H1 (cell line): ENCODE results near the gene MTHFS. TPM values are rescaled to one million over a fixed set of nuclear protein-coding genes. Genes with fewer than 3 reads are reported as not detected.

Source experiments
- CTCF ChIA-PET: fragments of 300-600 bp; sonication (Branson Sonifier 250); formaldehyde crosslinking; loops from one replicate; lab custom pipeline; 2021; ENCODE audit not compliant: partially characterized antibody; lab: Charles Lee
- POLR2A ChIA-PET: fragments of 300-600 bp; sonication (Branson Sonifier 250); formaldehyde crosslinking; loops from one replicate; lab custom pipeline; 2021; ENCODE audit warnings: inconsistent platforms; ENCODE audit not compliant: partially characterized antibody; lab: Charles Lee
- DNase-seq, 2 experiments: peaks; one replicate each; pipeline versions ENCODE4 v3.0.0 to v3.0.0-alpha.2; 2010 to 2022; ENCODE audit warnings: low spot score in 2 of 2, low read depth in 1 of 2, mixed read lengths in 1 of 2
- FAIRE-seq: peaks from 2 replicates; lab custom pipeline; 2011; peaks lifted over from hg19 to GRCh38; lab: Jason Lieb, UNC
- H2AFZ ChIP-seq: 2 replicates; pipeline ENCODE4 v1.8.1; 2012; ENCODE audit warnings: low read length, inconsistent platforms
- H2AK5ac ChIP-seq: 2 replicates; pipeline ENCODE4 v1.6.1; 2013; ENCODE audit warnings: low read depth, low read length
- H2BK120ac ChIP-seq: replicated peaks from 2 replicates; pipeline ENCODE3; 2013; ENCODE audit warnings: low read depth, low read length, inconsistent platforms
- H2BK12ac ChIP-seq: 2 replicates; pipeline ENCODE4 v1.6.1; 2013; ENCODE audit warnings: low read depth, low read length
- H2BK15ac ChIP-seq: 2 replicates; pipeline ENCODE4 v1.6.1; 2013; ENCODE audit warnings: low read length
- H2BK20ac ChIP-seq: 2 replicates; pipeline ENCODE4 v1.6.1; 2013; ENCODE audit warnings: low read length
- H2BK5ac ChIP-seq: 2 replicates; pipeline ENCODE4 v1.6.1; 2013; ENCODE audit warnings: low read depth, low read length
- H3K14ac ChIP-seq: 2 replicates; pipeline ENCODE4 v1.6.1; 2013; ENCODE audit warnings: inconsistent platforms; ENCODE audit not compliant: insufficient read length
- H3K18ac ChIP-seq: 2 replicates; pipeline ENCODE4 v1.6.1; 2013; ENCODE audit warnings: low read length; ENCODE audit errors: extremely low read depth
- H3K23ac ChIP-seq: 2 replicates; pipeline ENCODE4 v1.6.1; 2013; ENCODE audit warnings: inconsistent platforms; ENCODE audit not compliant: insufficient read length
- H3K23me2 ChIP-seq: 2 replicates; pipeline ENCODE4 v1.6.1; 2013; ENCODE audit warnings: low read depth, low read length
- H3K27ac ChIP-seq: 2 replicates; pipeline ENCODE4 v1.6.1; 2011; ENCODE audit warnings: low read depth, low read length, inconsistent platforms
- H3K27me3 ChIP-seq, 4 experiments: replicated peaks in 1 of 4; 1 replicate in 1 of 4; 2 replicates in 3 of 4; pipeline versions ENCODE4 v1.6.1 to v1.8.1; 2011 to 2013; ENCODE audit warnings: low read length in 3 of 4, mild to moderate bottlenecking in 3 of 4, inconsistent platforms in 2 of 4, mixed read lengths in 2 of 4, moderate library complexity in 1 of 4; ENCODE audit not compliant: control insufficient read depth in 3 of 4, insufficient read depth in 3 of 4; ENCODE audit errors: extremely low read depth in 1 of 4
- H3K36me3 ChIP-seq, 4 experiments: 2 replicates each; pipeline versions ENCODE4 v1.6.1 to v1.8.1; 2011 to 2013; ENCODE audit warnings: mild to moderate bottlenecking in 4 of 4, low read length in 3 of 4, moderate library complexity in 2 of 4, control low read depth in 1 of 4, inconsistent platforms in 1 of 4; ENCODE audit not compliant: insufficient read depth in 4 of 4, control insufficient read depth in 2 of 4
- H3K4ac ChIP-seq: replicated peaks from 2 replicates; pipeline ENCODE3; 2013; ENCODE audit warnings: low read length, low read depth, mixed read lengths, inconsistent platforms; ENCODE audit not compliant: insufficient read length
- H3K4me1 ChIP-seq, 4 experiments: replicated peaks in 1 of 4; 1 replicate in 1 of 4; 2 replicates in 3 of 4; pipeline versions ENCODE4 v1.6.1 to v1.8.1; 2011 to 2013; ENCODE audit warnings: low read length in 3 of 4, inconsistent platforms in 2 of 4, mixed read lengths in 1 of 4; ENCODE audit not compliant: insufficient read depth in 4 of 4, control insufficient read depth in 3 of 4
- H3K4me2 ChIP-seq, 2 experiments: 2 replicates each; pipeline versions ENCODE4 v1.6.1 to v1.8.1; 2011 to 2013; ENCODE audit warnings: low read depth in 2 of 2, low read length in 2 of 2, control low read depth in 1 of 2, inconsistent platforms in 1 of 2, mild to moderate bottlenecking in 1 of 2; ENCODE audit not compliant: insufficient read depth in 1 of 2
- H3K4me3 ChIP-seq, 4 experiments: fragments of 200-600, 300-600 bp in 1 of 4; sonication (generic), shearing (Covaris generic), sonication (Bioruptor Twin) in 1 of 4; 2 replicates each; pipeline versions ENCODE4 v1.5.1 to v1.8.1; 2011 to 2016; ENCODE audit warnings: low read length in 4 of 4, low read depth in 3 of 4, control low read depth in 2 of 4, inconsistent platforms in 2 of 4, mild to moderate bottlenecking in 2 of 4, mixed read lengths in 1 of 4, moderate library complexity in 1 of 4; ENCODE audit not compliant: insufficient read depth in 2 of 4; ENCODE audit errors: extremely low read depth in 1 of 4
- H3K56ac ChIP-seq: replicated peaks from 2 replicates; pipeline ENCODE3; 2013; ENCODE audit warnings: low read depth, mild to moderate bottlenecking, mixed read lengths, low read length, inconsistent platforms; ENCODE audit not compliant: insufficient read length
- H3K79me1 ChIP-seq: 2 replicates; pipeline ENCODE4 v1.6.1; 2013; ENCODE audit warnings: low read depth, low read length, control low read depth
- H3K79me2 ChIP-seq, 2 experiments: 2 replicates each; pipeline versions ENCODE4 v1.6.1 to v1.8.1; 2012 to 2013; ENCODE audit warnings: low read length in 2 of 2, mild to moderate bottlenecking in 2 of 2, inconsistent platforms in 1 of 2; ENCODE audit not compliant: insufficient read depth in 2 of 2, control insufficient read depth in 1 of 2
- H3K9ac ChIP-seq, 4 experiments: replicated peaks in 1 of 4; 1 replicate in 1 of 4; 2 replicates in 3 of 4; pipeline versions ENCODE4 v1.6.1 to v1.8.1; 2011 to 2013; ENCODE audit warnings: low read depth in 3 of 4, low read length in 3 of 4, control low read depth in 2 of 4, mild to moderate bottlenecking in 2 of 4, moderate library complexity in 2 of 4, inconsistent platforms in 1 of 4; ENCODE audit errors: extremely low read depth in 1 of 4
- H3K9me3 ChIP-seq, 2 experiments: 2 replicates each; pipeline versions ENCODE4 v1.6.1 to v1.8.1; 2012 to 2013; ENCODE audit warnings: mild to moderate bottlenecking in 2 of 2, moderate library complexity in 2 of 2, control low read depth in 1 of 2, inconsistent platforms in 1 of 2, low read depth in 1 of 2, low read length in 1 of 2, mixed read lengths in 1 of 2; ENCODE audit not compliant: insufficient read depth in 2 of 2
- H4K20me1 ChIP-seq, 2 experiments: replicated peaks in 1 of 2; 2 replicates each; pipeline versions ENCODE3 to v1.8.1; 2011 to 2013; ENCODE audit warnings: inconsistent platforms in 2 of 2, low read length in 2 of 2, mild to moderate bottlenecking in 1 of 2; ENCODE audit not compliant: insufficient read depth in 2 of 2, control insufficient read depth in 1 of 2
- H4K5ac ChIP-seq: 2 replicates; pipeline ENCODE4 v1.6.1; 2013; ENCODE audit warnings: low read length, low read depth, mixed read lengths, inconsistent platforms; ENCODE audit not compliant: insufficient read length
- H4K8ac ChIP-seq: 2 replicates; pipeline ENCODE4 v1.8.0; 2013; ENCODE audit warnings: mild to moderate bottlenecking, moderate library complexity, low read length, inconsistent platforms; ENCODE audit not compliant: insufficient read depth; ENCODE audit errors: extremely low read depth
- H4K91ac ChIP-seq: replicated peaks from 2 replicates; pipeline ENCODE3; 2013; ENCODE audit warnings: low read length, mixed read lengths, inconsistent platforms; ENCODE audit not compliant: insufficient read length
- ASH2L ChIP-seq: fragments of 200-600, 300-600 bp; sonication (generic); IDR thresholded peaks from one replicate; pipeline ENCODE4 v1.7.1; 2017; ENCODE audit warnings: low read length
- CEBPB ChIP-seq: IDR thresholded peaks from 2 replicates; pipeline ENCODE4 v1.6.1; 2012; ENCODE audit warnings: low read depth, low read length
- CTBP2 ChIP-seq: IDR thresholded peaks from 2 replicates; pipeline ENCODE4 v1.7.0; 2011; ENCODE audit warnings: borderline replicate concordance, mild to moderate bottlenecking, moderate library complexity, mixed read lengths, low read length; ENCODE audit not compliant: insufficient read depth, insufficient read length
- KDM4A ChIP-seq: IDR thresholded peaks from one replicate; pipeline ENCODE4 v1.7.1; 2012; ENCODE audit warnings: low read depth, mild to moderate bottlenecking, moderate library complexity, low read length, inconsistent platforms; ENCODE audit not compliant: severe bottlenecking
- PHF8 ChIP-seq: fragments of 200-600 bp; sonication (generic); conservative IDR thresholded peaks from 2 replicates; pipeline ENCODE4 v1.7.1; 2012; ENCODE audit warnings: low read depth, mild to moderate bottlenecking, inconsistent platforms, low read length, moderate library complexity
- RFX5 ChIP-seq: IDR thresholded peaks from 2 replicates; pipeline ENCODE4 v1.6.1; 2011; ENCODE audit warnings: low read depth, low read length, improper control_type of control experiment, borderline replicate concordance
- RXRA ChIP-seq: IDR thresholded peaks from 2 replicates; pipeline ENCODE4 v1.6.1; 2011; ENCODE audit warnings: low read depth, mild to moderate bottlenecking, low read length, moderate library complexity; ENCODE audit not compliant: insufficient read depth
- SIRT6 ChIP-seq: IDR thresholded peaks from one replicate; pipeline ENCODE4 v1.7.1; 2012; ENCODE audit warnings: low read length, inconsistent platforms
- SIX5 ChIP-seq: IDR thresholded peaks from 2 replicates; pipeline ENCODE4 v1.6.1; 2011; ENCODE audit warnings: mild to moderate bottlenecking, low read depth, low read length
- SP2 ChIP-seq: IDR thresholded peaks from 2 replicates; pipeline ENCODE4 v1.6.1; 2012; ENCODE audit warnings: mild to moderate bottlenecking, low read length, inconsistent platforms
- SP4 ChIP-seq: IDR thresholded peaks from 2 replicates; pipeline ENCODE4 v1.6.1; 2012; ENCODE audit warnings: low read length, inconsistent platforms
- SUZ12 ChIP-seq: fragments of 200-600 bp; sonication (generic); IDR thresholded peaks from 2 replicates; pipeline ENCODE4 v1.6.1; 2012; ENCODE audit warnings: mild to moderate bottlenecking, inconsistent platforms, low read length, moderate library complexity, mixed read lengths
- TEAD4 ChIP-seq: IDR thresholded peaks from 2 replicates; pipeline ENCODE4 v1.6.1; 2012; ENCODE audit warnings: low read depth, low read length, inconsistent platforms, mixed read lengths
- WGBS, 2 experiments: shearing (Covaris generic) in 1 of 2; methylation state at CpG; one replicate each; pipeline versions ENCODE4 v1.1.6 to v1.1.7; 2013 to 2015; ENCODE audit warnings: low lambda C conversion rate in 2 of 2, mixed read lengths in 2 of 2, inconsistent platforms in 1 of 2, low coverage in 1 of 2, missing lambda C conversion rate in 1 of 2; ENCODE audit not compliant: insufficient replicate concordance in 2 of 2, insufficient coverage in 1 of 2, insufficient read length in 1 of 2; ENCODE audit errors: extremely low coverage in 1 of 2, missing lambda C conversion rate in 1 of 2; 5-methylcytosine and 5-hydroxymethylcytosine counted together
- polyA plus RNA-seq, 7 experiments: library from polyadenylated mRNA; depleted of rRNA in 3 of 7; stranded (reverse) in 5 of 7; unstranded in 2 of 7; fragments of >200 nt in 5 of 7; fragments of 200-250 nt in 2 of 7; gene quantifications; 1 replicate in 5 of 7; 2 replicates in 1 of 7; 4 replicates in 1 of 7; pipeline versions ENCODE4 v1.2.1 to v1.2.3, GENCODE V29; 2011 to 2013; ENCODE audit warnings: missing spikeins in 2 of 7, mixed read lengths in 2 of 7
- total RNA-seq: library from RNA; stranded (reverse); fragmentation: NEBNext Ultra II Directional; extraction: Animal tissue kit (Norgen Biotek cat#: 25700); gene quantifications from 2 replicates; pipeline ENCODE4 v1.2.1, GENCODE V29; 2021
- TF ChIP-seq, protein P1 (sequence below): IDR thresholded peaks from 2 replicates; pipeline ENCODE4 v1.6.1; 2011; ENCODE audit warnings: low read length, improper control_type of control experiment

Gene MTHFS
- total and polyA plus RNA-seq, 2 of the 8 experiments (the other 6 are each of a cell fraction or from before 2014, with no cell fraction given), result 27.3 to 37.2 TPM

DNA sequence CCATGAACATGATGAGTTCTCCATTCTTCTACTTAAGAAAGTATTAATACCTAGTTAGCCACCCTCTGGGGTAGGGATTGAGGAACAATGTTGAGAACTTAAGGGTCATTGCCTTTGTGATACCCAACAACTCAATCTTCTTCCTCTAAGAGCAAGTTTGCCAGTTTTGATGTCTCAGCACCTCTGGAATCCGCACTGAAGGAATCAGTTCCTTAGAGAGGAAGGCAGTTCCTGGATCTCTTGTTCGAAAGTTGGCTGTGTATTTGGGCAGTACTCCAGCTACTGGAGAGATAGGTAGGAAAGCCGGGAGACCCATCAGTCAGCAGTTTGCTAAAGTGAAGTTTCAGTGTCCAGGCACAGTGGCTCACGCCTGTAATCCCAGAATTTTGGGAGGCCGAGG, 35.6 kb upstream of the MTHFS start:
- Histone ChIP-seq H3K4me1 (no peaks in the 10 kb centered on the region; a peak in 1 of 7 replicates), H3K23ac (no peak overlapping the region), H3K27me3 (no peaks in the 10 kb centered on the region), H2BK15ac (no peak overlapping the region), H2AK5ac (no peak overlapping the region), H2BK20ac (no peak overlapping the region), H3K9ac (no peak overlapping the region), H3K14ac (no peak overlapping the region), H3K23me2 (peaks cover 2% of the 10 kb centered on the region; the same call in 1 of the 2 replicates), H4K8ac (no peak overlapping the region), H3K27ac (no peak overlapping the region), H4K20me1 (no peaks in the 10 kb centered on the region), H3K36me3 (no peaks in the 10 kb centered on the region), H4K91ac (no peak overlapping the region), H2AFZ (no peak overlapping the region), H3K4me3 (no peak overlapping the region), H3K79me1 (no peaks in the 10 kb centered on the region), H3K56ac (no peak overlapping the region), H2BK12ac (no peak overlapping the region), H3K79me2 (no peaks in the 10 kb centered on the region), H2BK5ac (no peak overlapping the region), H2BK120ac (no peak overlapping the region), H4K5ac (no peak overlapping the region), H3K4ac (no peak overlapping the region), H3K18ac (no peak overlapping the region), H3K4me2 (no peak overlapping the region), H3K9me3 (no peaks in the 10 kb centered on the region)
- DNase-seq (no peak), FAIRE-seq (no peak)
- WGBS, 2 experiments, result 83% methylated on average over 5 of the region's 5 CpGs; no CpG with 5 or more reads in 1 of the 2 experiments
- CTCF ChIA-PET, result interaction anchor here (0.9 kb wide), 1 partner anchor 10 kb away, joined by 4 read pairs; no protein-coding TSS in a partner anchor
- POLR2A ChIA-PET, result interaction anchor here (1.1 to 1.9 kb wide), 3 partner anchors 9 to 14 kb away, joined by 3 to 4 read pairs (median 3); no protein-coding TSS in a partner anchor
- TF ChIP-seq KDM4A, result no peak
- no peak for TF ChIP-seq TEAD4
- TF ChIP-seq RFX5, result no peak
- no peak for TF ChIP-seq SUZ12
- TF ChIP-seq SP2, result no peak
- TF ChIP-seq, protein P1, sequence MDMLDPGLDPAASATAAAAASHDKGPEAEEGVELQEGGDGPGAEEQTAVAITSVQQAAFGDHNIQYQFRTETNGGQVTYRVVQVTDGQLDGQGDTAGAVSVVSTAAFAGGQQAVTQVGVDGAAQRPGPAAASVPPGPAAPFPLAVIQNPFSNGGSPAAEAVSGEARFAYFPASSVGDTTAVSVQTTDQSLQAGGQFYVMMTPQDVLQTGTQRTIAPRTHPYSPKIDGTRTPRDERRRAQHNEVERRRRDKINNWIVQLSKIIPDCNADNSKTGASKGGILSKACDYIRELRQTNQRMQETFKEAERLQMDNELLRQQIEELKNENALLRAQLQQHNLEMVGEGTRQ, result no peak
- no peak for TF ChIP-seq SIX5
- no peak for TF ChIP-seq SIRT6
- no peak for TF ChIP-seq ASH2L
- no peak for TF ChIP-seq RXRA
- TF ChIP-seq SP4, result no peak
- no peak for TF ChIP-seq CEBPB
- TF ChIP-seq PHF8, result no peak
- no peak for TF ChIP-seq CTBP2
